Measurements from ENCODE around the gene LIX1.

Gene LIX1

DNA sequence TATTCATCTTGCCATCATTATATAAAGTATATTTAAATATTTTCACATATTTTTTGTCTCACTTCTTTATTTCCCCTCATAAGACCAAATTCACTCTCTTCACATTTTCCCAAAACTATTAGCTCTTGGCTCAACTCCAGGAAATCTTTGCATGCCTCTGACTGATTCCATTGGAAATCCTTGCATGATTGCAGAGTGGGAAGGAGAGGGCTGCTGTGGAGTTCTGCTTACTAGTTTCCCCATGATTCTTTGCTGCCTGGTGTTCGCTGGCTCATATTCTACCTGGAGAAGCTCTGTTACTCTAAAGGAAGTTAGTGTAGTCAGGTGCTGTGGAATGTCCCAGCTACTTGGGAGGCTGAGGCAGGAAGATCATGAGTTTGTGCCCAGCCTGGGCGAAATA, 41.9 kb downstream of the LIX1 start:
- Histone ChIP-seq H3K9me3 (ENCODE audit: insufficient read depth, low read depth, low read length) (no peaks in the 10 kb centered on the region), H3K27me3 (ENCODE audit: insufficient read depth, low read length) (no peaks in the 10 kb centered on the region), H3K4me1 (ENCODE audit: insufficient read depth, low read length) (peaks cover 37% of the 10 kb centered on the region), H3K36me3 (ENCODE audit: insufficient read depth, low read depth, low read length) (no peaks in the 10 kb centered on the region), H3K27ac (ENCODE audit: low read length) (no peak overlapping the region), H3K4me3 (ENCODE audit: low read length) (no peak overlapping the region), H3K9ac (ENCODE audit: low read depth, low read length) (no peak overlapping the region)

DNA sequence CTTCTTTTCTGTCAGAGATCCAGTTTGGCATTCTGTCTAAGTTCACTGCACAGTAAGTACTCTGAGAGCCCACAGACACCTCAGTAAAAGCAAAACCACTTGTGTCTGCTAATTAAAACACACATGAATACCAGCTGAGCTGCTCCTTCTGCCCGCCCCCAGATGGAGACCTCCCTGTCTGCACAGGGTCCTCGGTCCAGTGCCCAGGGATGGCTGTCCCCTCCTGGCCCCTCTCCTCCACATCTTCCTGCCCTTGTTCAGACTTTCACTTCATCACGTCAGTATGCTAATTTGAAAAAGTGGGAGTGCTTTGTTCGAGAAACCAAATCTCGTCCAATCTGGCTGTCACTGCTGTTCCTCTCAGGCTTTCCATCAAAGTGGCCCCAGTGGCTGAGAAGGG, 43.5 kb downstream of the LIX1 start:
- Histone ChIP-seq H3K36me3 (ENCODE audit: insufficient read depth, low read depth, low read length) (no peaks in the 10 kb centered on the region), H3K27ac (ENCODE audit: low read length) (no peak overlapping the region), H3K4me1 (ENCODE audit: insufficient read depth, low read length) (peaks cover 37% of the 10 kb centered on the region), H3K9me3 (ENCODE audit: insufficient read depth, low read depth, low read length) (no peaks in the 10 kb centered on the region), H3K27me3 (ENCODE audit: insufficient read depth, low read length) (no peaks in the 10 kb centered on the region), H3K4me3 (ENCODE audit: low read length) (no peak overlapping the region), H3K9ac (ENCODE audit: low read depth, low read length) (no peak overlapping the region)

DNA sequence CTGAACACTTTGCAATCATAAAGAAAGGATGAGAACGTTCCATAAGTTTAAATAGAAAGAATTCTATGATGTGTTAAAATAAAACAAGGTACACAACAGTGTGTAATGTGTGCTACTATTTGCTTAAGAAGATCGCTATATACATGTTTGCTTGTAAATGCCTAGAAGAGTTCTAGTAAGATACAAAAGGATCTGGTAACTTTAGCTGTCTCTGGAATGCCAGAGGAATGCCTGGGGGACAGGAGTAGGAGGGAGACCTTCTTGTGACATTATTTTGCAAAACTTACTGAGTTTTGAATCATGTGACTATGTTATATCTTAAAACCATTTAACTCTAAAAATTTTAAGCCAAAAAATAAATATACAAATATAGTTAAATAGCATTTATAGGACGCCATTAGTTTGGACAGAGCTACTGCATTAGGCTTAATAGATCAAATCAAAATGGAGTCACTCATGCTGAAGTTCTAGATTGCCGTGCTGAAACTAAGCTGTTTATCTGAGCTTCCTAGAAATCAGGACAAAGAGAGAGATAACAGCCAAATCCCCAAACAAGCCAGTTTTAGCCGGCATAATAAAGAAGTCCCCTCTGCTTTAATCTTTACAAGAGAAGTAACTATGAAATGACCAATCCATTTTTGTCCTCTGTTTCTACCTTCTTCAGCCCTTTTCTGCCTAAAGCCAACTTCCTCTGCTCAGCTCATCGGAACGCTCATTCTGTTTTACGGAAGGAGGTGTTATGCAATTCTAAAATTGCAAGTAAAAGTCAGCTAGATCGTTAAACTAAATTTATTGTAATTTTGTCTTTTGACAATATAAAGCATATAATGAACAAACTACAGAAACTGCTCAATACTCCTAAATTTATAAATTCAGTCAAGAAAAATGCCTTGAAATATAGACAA, 44.8 kb downstream of the LIX1 start:
- no peaks in the 10 kb centered on the region for H3K27me3 ChIP-seq (ENCODE audit: insufficient read depth, low read length)
- peaks cover 35% of the 10 kb centered on the region for H3K4me1 ChIP-seq (ENCODE audit: insufficient read depth, low read length)
- no peaks in the 10 kb centered on the region for H3K36me3 ChIP-seq (ENCODE audit: insufficient read depth, low read depth, low read length)
- H3K9ac ChIP-seq (ENCODE audit: low read depth, low read length) = no peak overlapping the region
- no peak overlapping the region for H3K4me3 ChIP-seq (ENCODE audit: low read length)
- H3K9me3 ChIP-seq (ENCODE audit: insufficient read depth, low read depth, low read length) = no peaks in the 10 kb centered on the region
- H3K27ac ChIP-seq (ENCODE audit: low read length) = no peak overlapping the region

GRCh38 chr5:97096846-97097245, 45.6 kb downstream of the LIX1 start:
- H3K9me3 ChIP-seq (ENCODE audit: insufficient read depth, low read depth, low read length) = no peaks in the 10 kb centered on the region
- H3K27me3 ChIP-seq (ENCODE audit: insufficient read depth, low read length) = no peaks in the 10 kb centered on the region
- no peaks in the 10 kb centered on the region for H3K36me3 ChIP-seq (ENCODE audit: insufficient read depth, low read depth, low read length)
- no peak overlapping the region for H3K4me3 ChIP-seq (ENCODE audit: low read length)
- no peak overlapping the region for H3K27ac ChIP-seq (ENCODE audit: low read length)
- H3K9ac ChIP-seq (ENCODE audit: low read depth, low read length) = no peak overlapping the region
- H3K4me1 ChIP-seq (ENCODE audit: insufficient read depth, low read length) = peaks cover 30% of the 10 kb centered on the region

- no peak overlapping the region for H3K27ac ChIP-seq (ENCODE audit: low read length)
Measured at GRCh38 chr5:97096191-97096590, 46.2 kb downstream of the LIX1 start.

GRCh38 chr5:97095318-97095732, 47.1 kb downstream of the LIX1 start:
- Histone ChIP-seq H3K9me3 (ENCODE audit: insufficient read depth, low read depth, low read length) (no peaks in the 10 kb centered on the region), H3K27me3 (ENCODE audit: insufficient read depth, low read length) (no peaks in the 10 kb centered on the region), H3K4me3 (ENCODE audit: low read length) (no peak overlapping the region), H3K9ac (ENCODE audit: low read depth, low read length) (no peak overlapping the region), H3K27ac (ENCODE audit: low read length) (no peak overlapping the region), H3K36me3 (ENCODE audit: insufficient read depth, low read depth, low read length) (no peaks in the 10 kb centered on the region), H3K4me1 (ENCODE audit: insufficient read depth, low read length) (peaks cover 22% of the 10 kb centered on the region)

More at GRCh38 chr5:97096191-97096590, 46.2 kb downstream of the LIX1 start:
- H3K4me1 ChIP-seq (ENCODE audit: insufficient read depth, low read length) = peaks cover 23% of the 10 kb centered on the region
- H3K9ac ChIP-seq (ENCODE audit: low read depth, low read length) = no peak overlapping the region
- no peaks in the 10 kb centered on the region for H3K9me3 ChIP-seq (ENCODE audit: insufficient read depth, low read depth, low read length)
- H3K4me3 ChIP-seq (ENCODE audit: low read length) = peak overlapping the region; percentile 2; the same call in 1 of the 2 replicates
- no peaks in the 10 kb centered on the region for H3K36me3 ChIP-seq (ENCODE audit: insufficient read depth, low read depth, low read length)
- no peaks in the 10 kb centered on the region for H3K27me3 ChIP-seq (ENCODE audit: insufficient read depth, low read length)

DNA sequence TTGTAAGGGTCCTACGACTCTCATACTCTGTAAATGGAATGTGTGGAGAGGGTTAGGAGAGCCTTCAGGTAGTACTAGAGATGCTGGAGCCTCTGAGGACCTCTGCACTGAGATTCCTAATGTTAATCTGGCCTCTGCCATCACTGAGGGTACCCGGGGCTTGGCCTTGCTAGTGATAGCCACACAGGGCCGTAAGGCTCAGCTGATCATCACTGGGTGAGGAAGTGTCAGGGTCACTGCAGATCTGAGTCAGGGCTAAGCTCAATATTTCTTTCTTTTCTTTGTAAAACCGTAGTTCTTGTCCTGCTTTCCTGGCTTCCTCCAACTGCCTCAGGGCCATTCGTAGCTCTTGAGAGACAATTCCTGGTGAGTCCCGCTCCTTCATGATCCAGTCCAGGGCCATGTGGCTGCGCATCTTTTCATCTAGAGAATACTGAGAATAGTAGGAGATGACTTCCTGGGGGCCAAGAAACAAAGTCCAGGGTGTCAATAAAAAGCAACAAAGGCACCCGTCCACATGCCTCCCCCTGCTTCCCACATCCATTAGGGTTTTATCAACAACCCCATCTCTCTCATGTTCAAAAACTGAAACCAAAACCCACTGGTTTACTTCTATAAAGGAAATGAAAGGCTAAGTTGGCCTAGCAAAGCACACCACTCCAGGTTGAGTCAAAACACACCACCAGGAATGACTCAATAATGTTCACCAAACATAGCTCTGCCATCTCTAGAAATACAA, 47.7 kb downstream of the LIX1 start:
- no peaks in the 10 kb centered on the region for H3K36me3 ChIP-seq (ENCODE audit: insufficient read depth, low read depth, low read length)
- no peaks in the 10 kb centered on the region for H3K27me3 ChIP-seq (ENCODE audit: insufficient read depth, low read length)
- H3K4me3 ChIP-seq (ENCODE audit: low read length) = no peak overlapping the region
- H3K4me1 ChIP-seq (ENCODE audit: insufficient read depth, low read length) = peaks cover 22% of the 10 kb centered on the region
- no peaks in the 10 kb centered on the region for H3K9me3 ChIP-seq (ENCODE audit: insufficient read depth, low read depth, low read length)
- H3K27ac ChIP-seq (ENCODE audit: low read length) = no peak overlapping the region
- no peak overlapping the region for H3K9ac ChIP-seq (ENCODE audit: low read depth, low read length)

- Histone ChIP-seq H3K9ac (ENCODE audit: low read depth, low read length) (no peak overlapping the region), H3K4me3 (ENCODE audit: low read length) (no peak overlapping the region), H3K27ac (ENCODE audit: low read length) (no peak overlapping the region), H3K27me3 (ENCODE audit: insufficient read depth, low read length) (no peaks in the 10 kb centered on the region), H3K36me3 (ENCODE audit: insufficient read depth, low read depth, low read length) (no peaks in the 10 kb centered on the region), H3K4me1 (ENCODE audit: insufficient read depth, low read length) (peaks cover 22% of the 10 kb centered on the region), H3K9me3 (ENCODE audit: insufficient read depth, low read depth, low read length) (no peaks in the 10 kb centered on the region)
Measured at GRCh38 chr5:97093193-97093592, 49.2 kb downstream of the LIX1 start.

- Histone ChIP-seq H3K27me3 (ENCODE audit: insufficient read depth, low read length) (no peaks in the 10 kb centered on the region), H3K4me1 (ENCODE audit: insufficient read depth, low read length) (peaks cover 4% of the 10 kb centered on the region; the same call in 1 of the 2 replicates), H3K27ac (ENCODE audit: low read length) (no peak overlapping the region), H3K9me3 (ENCODE audit: insufficient read depth, low read depth, low read length) (no peaks in the 10 kb centered on the region), H3K4me3 (ENCODE audit: low read length) (no peak overlapping the region), H3K9ac (ENCODE audit: low read depth, low read length) (no peak overlapping the region), H3K36me3 (ENCODE audit: insufficient read depth, low read depth, low read length) (no peaks in the 10 kb centered on the region)
Measured at GRCh38 chr5:97090944-97091343, 51.5 kb downstream of the LIX1 start.

- H3K4me1 ChIP-seq (ENCODE audit: insufficient read depth, low read length) = no peaks in the 10 kb centered on the region
- H3K27me3 ChIP-seq (ENCODE audit: insufficient read depth, low read length) = no peaks in the 10 kb centered on the region
- H3K9me3 ChIP-seq (ENCODE audit: insufficient read depth, low read depth, low read length) = no peaks in the 10 kb centered on the region
- H3K9ac ChIP-seq (ENCODE audit: low read depth, low read length) = no peak overlapping the region
- H3K27ac ChIP-seq (ENCODE audit: low read length) = no peak overlapping the region
- H3K36me3 ChIP-seq (ENCODE audit: insufficient read depth, low read depth, low read length) = no peaks in the 10 kb centered on the region
- H3K4me3 ChIP-seq (ENCODE audit: low read length) = no peak overlapping the region
Measured at GRCh38 chr5:97089149-97089801, 53.1 kb downstream of the LIX1 start.

GRCh38 chr5:97088774-97089148, 53.6 kb downstream of the LIX1 start:
- Histone ChIP-seq H3K27ac (ENCODE audit: low read length) (no peak overlapping the region), H3K4me3 (ENCODE audit: low read length) (no peak overlapping the region), H3K27me3 (ENCODE audit: insufficient read depth, low read length) (no peaks in the 10 kb centered on the region), H3K4me1 (ENCODE audit: insufficient read depth, low read length) (no peaks in the 10 kb centered on the region), H3K9me3 (ENCODE audit: insufficient read depth, low read depth, low read length) (no peaks in the 10 kb centered on the region), H3K9ac (ENCODE audit: low read depth, low read length) (no peak overlapping the region), H3K36me3 (ENCODE audit: insufficient read depth, low read depth, low read length) (no peaks in the 10 kb centered on the region)

All from iPS-20b (cell line).